NCI-H510A (cell line): ENCODE measurements around the gene RAMP3.
"Not testable (repeated sequence)": the region's sequence is repeated elsewhere in the genome, so short reads cannot be mapped to it uniquely, and the experiment has no call there.

ENCODE experiments used
- DNase-seq: peaks from one replicate; lab custom pipeline; 2025; lab: John Stamatoyannopoulos, UW

Gene RAMP3

DNA sequence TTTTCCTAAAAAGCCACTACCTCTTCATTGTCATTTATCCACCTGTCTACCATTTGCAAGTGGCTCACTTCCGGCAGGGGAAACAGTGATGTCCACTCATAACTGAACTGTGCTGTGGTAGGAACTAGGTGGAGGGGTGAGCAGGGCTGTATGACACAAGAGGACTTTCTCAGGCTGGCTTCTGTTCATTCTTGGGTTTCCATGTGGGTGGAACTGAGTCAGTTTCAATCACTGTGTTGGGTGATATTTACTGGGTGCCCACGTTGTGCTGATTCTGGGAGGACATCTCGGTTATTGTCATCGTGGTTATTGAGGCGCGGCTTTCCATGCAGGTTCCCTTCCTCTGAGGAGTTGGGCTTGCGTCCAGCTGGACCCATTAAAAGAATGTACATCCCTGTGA lies 38.8 kb downstream of the RAMP3 start:
- DNase-seq: no peak

DNA sequence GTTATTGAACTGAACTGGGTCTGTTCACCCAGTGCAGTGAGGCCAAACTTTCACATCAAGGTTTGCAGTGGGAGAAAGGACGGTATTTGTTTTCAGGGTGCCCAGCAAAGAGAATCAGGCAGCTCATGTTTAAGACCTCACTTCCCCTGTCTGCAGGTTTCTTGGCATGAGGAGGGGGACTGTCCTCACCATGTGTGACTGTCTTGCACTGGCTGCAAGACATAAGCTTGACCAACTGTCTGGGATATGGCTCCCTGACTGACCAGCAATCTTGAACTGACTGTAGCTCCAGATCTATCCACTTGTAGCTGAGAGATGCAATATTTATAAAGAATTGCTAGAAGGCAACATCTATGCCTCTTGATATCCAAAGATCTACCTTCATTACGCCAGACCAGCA lies 39.9 kb downstream of the RAMP3 start:
- no peak for DNase-seq

DNA sequence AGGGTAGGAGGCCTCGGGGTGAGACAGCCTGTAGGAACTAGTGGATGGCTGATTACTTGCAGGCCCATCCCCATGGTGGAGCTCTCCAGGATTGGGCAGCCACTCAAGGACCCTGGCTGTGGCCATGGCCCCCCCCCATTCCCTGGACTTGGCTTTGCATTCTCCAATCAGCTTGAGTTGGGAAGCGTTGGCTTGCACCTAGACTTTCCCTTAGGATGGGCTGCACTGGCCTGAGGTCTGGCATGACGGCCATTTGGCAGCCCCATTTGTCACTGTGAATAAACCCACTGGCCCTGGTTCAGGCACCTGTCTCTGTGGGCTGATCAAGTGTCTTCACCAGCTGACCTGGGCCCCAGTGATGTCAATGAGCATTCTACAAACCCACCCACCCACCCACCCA lies 41.4 kb downstream of the RAMP3 start:
- no peak for DNase-seq

DNA sequence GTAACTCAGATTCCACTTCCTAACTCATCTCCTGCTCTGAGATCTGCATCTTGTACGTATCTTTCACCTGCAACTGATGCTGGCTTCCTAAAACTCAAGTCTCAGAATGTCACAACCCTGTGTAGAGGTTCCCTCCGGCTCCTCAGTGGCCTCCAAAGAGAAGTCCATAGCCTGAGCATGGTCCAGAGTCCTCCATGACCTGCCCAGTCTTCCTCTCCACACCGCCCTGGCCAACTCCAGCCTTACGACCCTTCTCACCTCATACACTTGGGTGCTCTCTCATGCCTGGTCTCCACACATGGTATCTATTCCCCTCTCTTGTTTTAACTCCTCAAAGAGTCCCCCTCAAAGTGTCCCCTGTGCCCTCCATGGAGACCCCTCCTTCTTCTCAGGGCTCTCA lies 41.9 kb downstream of the RAMP3 start:
- DNase-seq: no peak

DNA sequence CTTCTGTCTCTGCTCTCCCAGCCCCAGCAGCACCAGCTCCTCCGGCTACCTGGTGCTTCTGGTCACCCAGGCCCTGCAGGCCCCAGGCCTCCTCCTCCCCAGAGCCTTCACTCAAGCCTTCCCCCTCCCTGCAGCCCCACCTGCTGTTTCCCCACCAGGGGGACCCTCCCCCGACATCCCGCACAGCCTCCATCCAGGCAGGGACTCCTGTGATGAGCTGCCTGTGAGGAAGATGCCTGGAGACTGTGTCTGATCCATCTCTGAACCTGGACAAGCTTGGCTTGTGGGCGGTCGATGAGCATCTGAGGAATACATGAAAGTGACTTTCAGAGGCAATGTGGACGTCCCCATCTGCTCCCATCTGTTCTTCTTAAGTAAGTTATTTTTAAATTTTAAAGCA lies 45.0 kb downstream of the RAMP3 start:
- no peak for DNase-seq

DNA sequence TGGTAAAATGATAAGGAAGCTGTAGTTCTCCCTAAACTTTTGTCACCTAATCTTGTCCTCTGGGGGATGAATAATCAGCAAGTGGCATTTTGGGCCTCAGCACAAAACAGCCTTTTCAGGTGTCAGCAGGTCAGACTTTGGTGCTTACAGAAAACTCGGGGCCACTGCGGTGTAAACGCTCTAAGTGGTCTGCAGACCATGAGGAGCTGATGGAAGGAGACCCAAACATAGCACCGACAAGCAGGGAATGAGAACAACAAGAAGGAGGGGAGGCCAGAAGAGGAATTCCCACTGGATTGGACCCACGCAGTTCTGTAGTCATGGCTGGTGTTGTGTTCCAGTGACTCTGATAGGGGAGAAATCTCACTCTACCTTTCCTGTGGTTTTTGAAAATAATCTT lies 45.4 kb downstream of the RAMP3 start:
- DNase-seq: no peak

DNA sequence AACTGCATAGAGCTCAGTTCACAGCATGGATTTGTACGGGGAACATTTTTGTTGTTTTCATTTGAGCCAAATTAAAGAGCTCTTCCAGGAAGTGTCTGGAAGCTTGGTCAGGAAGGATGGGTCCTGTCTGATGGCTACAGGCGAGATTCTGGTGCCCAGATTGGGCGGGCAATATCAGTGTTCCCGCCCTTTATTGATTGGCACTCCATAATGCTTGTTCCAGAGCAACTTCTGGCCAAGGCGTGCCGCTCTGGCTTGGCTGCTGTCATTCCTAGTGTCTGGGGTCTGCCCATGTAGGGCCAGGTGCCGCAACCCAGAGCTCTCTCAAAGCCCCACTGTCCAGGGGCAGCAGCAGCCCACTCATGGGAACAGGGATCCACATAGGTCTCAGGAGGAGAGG lies 45.9 kb downstream of the RAMP3 start:
- DNase-seq: no peak

DNA sequence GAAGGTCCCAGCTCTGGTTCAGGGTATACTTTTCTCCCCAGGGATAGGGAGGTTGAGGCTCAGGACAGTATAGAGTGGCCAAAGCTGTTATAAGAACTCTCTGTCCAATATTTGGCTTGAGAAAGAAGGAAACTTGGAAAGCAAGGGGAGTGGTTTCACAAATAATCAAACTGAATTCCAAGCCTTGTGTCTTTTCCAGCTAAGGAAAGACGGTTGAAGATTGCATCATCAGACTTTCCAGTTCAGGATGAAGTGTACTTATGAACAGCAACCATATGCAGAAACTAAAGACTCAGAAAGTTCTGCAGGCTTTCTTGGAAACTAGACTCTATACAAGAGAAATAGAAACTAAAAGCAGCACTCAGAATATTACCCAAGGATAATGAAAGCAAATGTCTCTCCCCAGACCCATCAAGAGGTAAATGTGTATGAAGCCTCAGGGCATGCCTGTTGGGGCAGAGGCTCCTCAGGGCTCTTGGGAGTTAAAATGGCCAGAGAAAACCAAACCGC lies 46.4 kb downstream of the RAMP3 start:
- no peak for DNase-seq

DNA sequence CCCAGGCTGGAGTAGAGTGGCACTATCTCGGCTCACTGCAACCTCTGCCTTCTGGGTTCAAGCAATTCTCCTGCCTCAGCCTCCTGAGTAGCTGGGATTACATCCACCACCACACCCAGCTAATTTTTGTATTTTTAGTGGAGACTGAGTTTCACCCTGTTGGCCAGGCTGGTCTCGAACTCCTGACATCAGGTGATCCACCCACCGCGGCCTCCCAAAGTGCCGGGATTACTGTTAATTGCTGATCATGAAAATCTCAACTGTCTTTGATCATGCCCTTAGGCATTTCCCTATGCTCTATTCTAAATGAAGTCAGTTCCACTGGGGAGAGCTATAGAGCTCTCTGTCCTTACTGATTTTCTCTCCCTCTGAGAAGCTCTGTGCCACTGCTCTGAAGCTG lies 48.7 kb downstream of the RAMP3 start:
- DNase-seq: not testable (repeated sequence)

GRCh38 chr7:45209909-45210308 lies 52.3 kb downstream of the RAMP3 start:
- not testable (repeated sequence) for DNase-seq

- DNase-seq: no peak
These were observed 53.5 kb downstream of the RAMP3 start for GRCh38 chr7:45211066-45211465.

GRCh38 chr7:45211958-45212357 lies 54.4 kb downstream of the RAMP3 start:
- DNase-seq: no peak

- DNase-seq: no peak
These were observed 55.0 kb downstream of the RAMP3 start for GRCh38 chr7:45212606-45213005.

- no peak for DNase-seq
These were observed 58.0 kb downstream of the RAMP3 start for GRCh38 chr7:45215601-45216062.

DNA sequence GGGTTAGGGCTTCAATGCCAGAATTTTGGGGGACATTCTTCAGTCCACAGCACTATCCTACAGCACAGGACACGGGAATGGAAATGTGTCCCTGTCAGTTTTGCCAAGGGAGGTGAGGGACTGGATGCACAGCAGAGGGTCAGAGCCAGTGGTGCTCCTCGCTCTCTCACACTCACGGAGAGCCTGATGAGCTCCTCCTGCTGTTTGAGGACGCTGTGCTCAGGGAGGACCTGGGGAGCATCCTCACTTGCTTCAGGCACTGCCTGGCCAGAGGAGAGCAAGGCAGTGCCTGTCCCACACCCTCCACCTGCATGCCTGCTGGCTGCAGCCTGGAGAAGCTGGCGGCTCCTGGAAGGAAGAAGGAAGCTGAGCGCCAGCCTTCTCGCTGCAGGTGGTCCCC lies 58.6 kb downstream of the RAMP3 start:
- no peak for DNase-seq

DNA sequence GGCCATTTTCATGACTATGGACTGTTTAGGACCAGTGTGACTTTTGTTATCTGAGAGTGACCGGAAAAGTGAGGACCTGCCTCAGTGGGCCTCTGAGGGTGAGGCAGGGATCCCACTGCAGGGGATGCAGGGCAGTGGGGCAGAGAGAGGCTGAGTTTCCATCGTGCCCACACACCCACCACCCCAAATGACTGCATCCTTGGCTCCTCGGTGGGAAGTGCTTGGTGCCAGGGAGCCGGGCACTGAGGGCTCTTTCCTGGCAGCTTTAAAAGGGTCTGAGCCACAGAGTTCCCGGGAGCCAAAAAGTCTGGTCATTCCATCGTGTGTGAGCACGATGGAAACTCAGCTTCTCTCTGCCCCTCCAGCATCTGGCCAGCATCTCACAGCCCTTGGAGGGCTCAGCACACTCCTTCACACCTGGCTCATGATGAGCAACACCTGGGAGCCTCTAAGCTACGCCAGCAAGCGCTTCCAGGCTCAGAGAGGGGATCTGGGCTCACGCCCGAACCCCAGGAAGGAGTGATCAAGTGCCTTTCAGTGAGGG lies 59.1 kb downstream of the RAMP3 start:
- DNase-seq: no peak

DNA sequence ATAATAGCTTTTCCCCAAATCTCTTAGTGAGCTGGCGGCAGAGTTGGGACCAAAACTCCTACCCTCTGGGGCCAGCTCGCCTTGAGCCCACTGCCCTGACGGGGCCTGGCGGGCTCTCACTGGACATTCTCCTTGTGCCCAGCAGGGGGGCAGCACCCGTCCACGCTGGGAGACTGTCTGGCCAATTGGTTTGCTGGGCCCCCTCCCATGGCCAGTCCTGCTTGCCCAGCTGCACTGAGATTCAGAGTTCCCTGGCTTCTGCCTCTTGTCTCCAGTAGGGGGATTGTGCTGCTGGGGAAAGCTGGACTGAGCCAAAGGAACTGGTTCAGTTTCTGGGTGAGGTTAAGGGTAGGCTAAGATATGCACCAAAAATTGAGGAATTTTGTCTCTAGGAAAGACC lies 59.8 kb downstream of the RAMP3 start:
- no peak for DNase-seq

- DNase-seq: no peak
These were observed 61.5 kb downstream of the RAMP3 start for GRCh38 chr7:45219130-45219529.

DNA sequence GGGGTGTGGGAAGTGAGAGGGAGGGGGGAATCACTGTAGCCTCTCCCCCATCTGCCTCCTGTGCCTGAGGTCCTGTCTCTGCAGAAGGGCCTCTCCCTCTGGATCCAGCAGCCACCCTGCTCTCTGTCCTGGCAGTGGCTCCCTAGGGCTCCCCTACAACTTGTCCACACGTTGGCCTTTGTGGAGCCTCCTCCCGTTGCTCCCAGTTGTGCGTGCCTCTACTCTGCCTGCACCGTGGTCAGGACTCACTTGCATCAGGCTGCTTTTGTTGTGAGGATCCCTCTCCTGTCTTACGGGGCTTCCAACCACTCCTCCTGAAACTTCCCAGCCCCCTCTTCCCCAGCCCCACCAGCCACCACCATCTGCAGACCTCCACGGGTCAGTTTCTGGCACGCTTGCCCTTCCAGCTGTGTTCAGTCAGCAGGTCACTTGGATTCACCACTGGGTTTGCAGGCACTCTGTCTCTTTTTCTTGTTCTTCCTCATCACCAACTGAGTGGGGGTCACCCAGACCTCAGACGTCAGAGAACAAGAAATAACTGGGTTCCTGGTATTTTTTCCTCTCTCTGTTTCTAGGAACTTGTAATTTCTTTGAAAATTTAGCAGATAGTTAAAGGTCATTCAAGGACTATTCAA lies 62.3 kb downstream of the RAMP3 start:
- DNase-seq: no peak

DNA sequence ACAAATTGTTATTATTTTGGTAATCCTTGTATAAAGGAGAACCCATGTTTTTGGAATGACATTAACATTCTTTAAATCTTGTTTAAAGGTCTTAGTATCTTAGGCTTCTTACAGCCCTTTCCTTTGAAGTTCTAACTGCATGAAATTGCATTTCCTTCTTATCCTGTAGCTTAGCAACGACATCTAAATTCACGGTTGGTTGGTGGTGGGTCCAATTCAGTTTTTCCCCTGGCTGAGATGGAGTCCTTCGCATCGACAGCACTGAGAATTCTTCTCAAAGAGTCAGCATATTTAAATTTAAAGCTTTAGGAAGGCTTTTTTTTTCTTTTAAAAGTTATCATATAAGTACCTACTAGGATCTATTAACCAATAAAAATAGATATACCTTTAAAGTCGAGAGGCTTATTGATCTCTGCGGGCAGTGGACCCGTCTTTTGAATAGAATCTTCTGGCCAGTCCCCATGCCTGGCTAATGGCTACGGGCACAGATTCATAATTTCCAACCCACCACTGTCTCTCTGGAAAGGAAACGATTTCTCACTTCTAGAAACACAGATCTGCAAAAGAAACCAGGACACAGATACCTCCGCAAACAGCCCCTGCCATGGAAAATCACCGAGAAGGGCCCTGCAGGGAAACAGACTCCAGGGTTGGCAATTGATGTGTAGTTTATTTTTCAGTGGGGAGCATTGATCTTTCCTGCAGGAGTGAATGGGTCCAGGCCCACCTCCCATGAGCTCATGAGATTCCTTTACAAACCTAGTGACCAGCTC lies 63.4 kb downstream of the RAMP3 start:
- no peak for DNase-seq

DNA sequence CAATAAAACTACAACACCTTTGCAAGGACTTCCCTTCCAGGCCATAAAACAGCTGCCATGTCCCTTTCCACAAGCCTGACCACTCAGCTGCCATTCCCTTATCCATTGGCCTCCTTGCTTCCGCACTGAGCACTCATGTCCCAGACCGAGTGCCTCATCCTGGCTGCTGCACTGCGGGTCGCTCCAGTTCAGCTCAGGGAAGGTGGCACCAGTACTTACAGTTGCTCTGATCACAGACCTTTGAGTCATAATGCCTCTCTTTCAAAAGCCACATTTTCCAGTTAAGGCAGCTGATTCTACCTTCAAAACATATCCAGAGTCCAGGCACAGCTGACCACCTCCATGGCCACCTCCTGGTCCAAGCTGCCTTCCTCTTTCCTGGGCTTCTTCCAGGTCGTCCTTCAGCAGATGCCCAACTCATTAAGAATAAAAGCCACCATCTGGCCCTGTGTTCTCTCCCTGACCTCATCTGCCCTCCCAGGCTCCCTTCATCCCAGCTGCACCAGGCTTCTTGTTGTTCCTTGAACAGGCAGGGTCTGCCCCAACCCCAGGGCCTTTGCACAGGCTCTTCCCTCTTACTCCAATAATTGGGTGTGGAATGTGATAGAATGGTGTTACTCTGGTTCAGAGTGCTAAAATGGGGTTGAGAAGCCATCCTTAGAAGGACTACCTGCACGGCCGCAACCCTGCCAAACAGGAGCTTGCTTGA lies 64.5 kb downstream of the RAMP3 start:
- no peak for DNase-seq

DNA sequence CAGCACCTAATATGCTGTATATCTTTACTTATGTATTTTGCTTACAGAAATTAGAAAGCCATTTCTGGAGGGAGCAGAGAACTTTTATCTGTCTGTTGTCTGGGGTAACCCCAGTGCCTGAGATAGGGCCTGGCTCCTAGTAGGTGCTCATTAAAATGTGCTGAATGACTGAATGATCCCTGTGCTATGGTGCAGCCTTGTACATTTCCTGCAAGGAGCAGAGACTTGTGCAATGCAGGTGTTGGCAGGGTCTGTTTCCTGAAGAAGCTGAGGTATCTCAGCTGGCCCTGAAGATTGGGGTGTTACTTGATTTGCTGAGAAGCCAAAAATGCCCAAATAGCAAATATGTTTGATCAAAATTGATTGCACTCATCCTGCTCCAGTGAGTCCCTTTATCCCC lies 65.5 kb downstream of the RAMP3 start:
- no peak for DNase-seq
